Activated T-cell treated with anti-CD3 and anti-CD28 coated beads for 1 hour (primary cell): ENCODE measurements around the gene ENPP6.

ENCODE experiments used
- DNase-seq: peaks from one replicate; pipeline ENCODE4 v3.0.0-alpha.2; 2020; ENCODE audit warnings: low read depth

ENPP6 gene

GRCh38 chr4:184190711-184191110, 27.0 kb downstream of the ENPP6 start:
- no peak for DNase-seq

- no peak for DNase-seq
Measured at GRCh38 chr4:184189966-184190365, 27.7 kb downstream of the ENPP6 start.

GRCh38 chr4:184188443-184189400, 29.0 kb downstream of the ENPP6 start:
- no peak for DNase-seq

GRCh38 chr4:184177271-184177670, 40.4 kb downstream of the ENPP6 start:
- no peak for DNase-seq

GRCh38 chr4:184174571-184175488, 42.8 kb downstream of the ENPP6 start:
- no peak for DNase-seq

- DNase-seq, result no peak
Measured at GRCh38 chr4:184171011-184171410, 46.7 kb downstream of the ENPP6 start.

- no peak for DNase-seq
Measured at GRCh38 chr4:184169225-184169867, 48.3 kb downstream of the ENPP6 start.

GRCh38 chr4:184168406-184169019, 49.2 kb downstream of the ENPP6 start:
- peak; percentile 17 for DNase-seq

- no peak for DNase-seq
Measured at GRCh38 chr4:184167576-184167975, 50.1 kb downstream of the ENPP6 start.

GRCh38 chr4:184166736-184167135, 50.9 kb downstream of the ENPP6 start:
- no peak for DNase-seq

GRCh38 chr4:184165291-184165690, 52.4 kb downstream of the ENPP6 start:
- no peak for DNase-seq

- no peak for DNase-seq
Measured at GRCh38 chr4:184163813-184164212, 53.9 kb downstream of the ENPP6 start.

GRCh38 chr4:184162596-184162995, 55.1 kb downstream of the ENPP6 start:
- DNase-seq, result no peak

GRCh38 chr4:184157322-184157721, 60.4 kb downstream of the ENPP6 start:
- no peak for DNase-seq

- DNase-seq, result no peak
Measured at GRCh38 chr4:184156163-184156920, 61.3 kb downstream of the ENPP6 start.

GRCh38 chr4:184154199-184154598, 63.5 kb downstream of the ENPP6 start:
- no peak for DNase-seq

- DNase-seq, result no peak
Measured at GRCh38 chr4:184153781-184154180, 63.9 kb downstream of the ENPP6 start.

GRCh38 chr4:184151988-184152485, 65.6 kb downstream of the ENPP6 start:
- no peak for DNase-seq

- DNase-seq, result no peak
Measured at GRCh38 chr4:184150102-184150839, 67.4 kb downstream of the ENPP6 start.
